HEK293 (cell line): ENCODE results near the gene DLG2.

Source experiments
- CTCF ChIA-PET: fragments of 350-600 bp; formaldehyde crosslinking; extraction: SDS; loops from one replicate; lab custom pipeline; 2021; ENCODE audit warnings: antibody characterized with exemption; lab: Yijun Ruan, JAX
- POLR2A ChIA-PET: fragments of 300-600 bp; formaldehyde crosslinking; extraction: SDS; loops from one replicate; lab custom pipeline; 2020; ENCODE audit warnings: antibody characterized with exemption, inconsistent platforms; lab: Yijun Ruan, JAX
- H3K27ac ChIP-seq: fragments of 200-500 bp; sonication (Bioruptor generic); 2 replicates; pipeline ENCODE4 v1.5.1; 2014; ENCODE audit warnings: low read depth, low read length, control low read depth, inconsistent platforms; ENCODE audit errors: extremely low read depth
- H3K36me3 ChIP-seq, 2 experiments: fragments of 200-500 bp in 1 of 2; sonication (Bioruptor generic) in 1 of 2; 1 replicate in 1 of 2; 2 replicates in 1 of 2; pipeline ENCODE4 v1.5.1; 2014 to 2017; ENCODE audit warnings: inconsistent platforms in 2 of 2, low read length in 2 of 2; ENCODE audit not compliant: control insufficient read depth in 2 of 2, insufficient read depth in 1 of 2
- H3K4me1 ChIP-seq: fragments of 200-500 bp; sonication (Bioruptor generic); 2 replicates; pipeline ENCODE4 v1.5.1; 2014; ENCODE audit warnings: mild to moderate bottlenecking, low read length, inconsistent platforms; ENCODE audit not compliant: control insufficient read depth, insufficient read depth
- H3K4me3 ChIP-seq: 2 replicates; pipeline ENCODE4 v1.5.1; 2011; ENCODE audit warnings: low read depth, mild to moderate bottlenecking, control low read depth, low read length, moderate library complexity
- H3K9me3 ChIP-seq: fragments of 200-500 bp; sonication (Bioruptor generic); 2 replicates; pipeline ENCODE4 v1.5.1; 2014; ENCODE audit warnings: low read depth, low read length, inconsistent platforms; ENCODE audit not compliant: control insufficient read depth, insufficient read depth
- EGR2 ChIP-seq: fragments of 450-650 bp; formaldehyde crosslinking; IDR thresholded peaks from 2 replicates; pipeline ENCODE4 v1.5.1; 2016; ENCODE audit warnings: low read depth, missing biosample characterization, missing genetic modification characterization
- KLF1 ChIP-seq: fragments of 450-650 bp; formaldehyde crosslinking; IDR thresholded peaks from 2 replicates; pipeline ENCODE4 v1.5.1; 2016; ENCODE audit warnings: missing biosample characterization, missing genetic modification characterization
- SCRT2 ChIP-seq: fragments of 450-650 bp; formaldehyde crosslinking; IDR thresholded peaks from 2 replicates; pipeline ENCODE4 v1.5.1; 2016; ENCODE audit warnings: missing biosample characterization, missing genetic modification characterization
- ZBTB1 ChIP-seq: fragments of 450-650 bp; formaldehyde crosslinking; IDR thresholded peaks from 2 replicates; pipeline ENCODE4 v1.5.1; 2016; ENCODE audit warnings: missing biosample characterization, missing genetic modification characterization
- ZBTB7A ChIP-seq: fragments of 450-650 bp; formaldehyde crosslinking; IDR thresholded peaks from 2 replicates; pipeline ENCODE4 v1.5.1; 2016; ENCODE audit warnings: low read depth, missing biosample characterization, missing genetic modification characterization
- ZNF138 ChIP-seq: fragments of 450-650 bp; formaldehyde crosslinking; IDR thresholded peaks from 2 replicates; pipeline ENCODE4 v1.5.1; 2016; ENCODE audit warnings: missing biosample characterization, missing genetic modification characterization, borderline replicate concordance
- ZNF175 ChIP-seq: fragments of 450-650 bp; formaldehyde crosslinking; IDR thresholded peaks from 2 replicates; pipeline ENCODE4 v1.5.1; 2016; ENCODE audit warnings: missing biosample characterization, missing genetic modification characterization
- ZNF202 ChIP-seq: fragments of 450-650 bp; formaldehyde crosslinking; IDR thresholded peaks from 2 replicates; pipeline ENCODE4 v1.5.1; 2016; ENCODE audit warnings: missing biosample characterization, missing genetic modification characterization, borderline replicate concordance
- ZNF239 ChIP-seq: fragments of 450-650 bp; formaldehyde crosslinking; IDR thresholded peaks from 2 replicates; pipeline ENCODE4 v1.5.1; 2016; ENCODE audit warnings: missing biosample characterization, missing genetic modification characterization
- ZNF24 ChIP-seq: fragments of 450-650 bp; formaldehyde crosslinking; IDR thresholded peaks from 2 replicates; pipeline ENCODE4 v1.5.1; 2016; ENCODE audit warnings: missing biosample characterization, missing genetic modification characterization
- ZNF266 ChIP-seq: fragments of 450-650 bp; formaldehyde crosslinking; IDR thresholded peaks from 2 replicates; pipeline ENCODE4 v1.5.1; 2016; ENCODE audit warnings: missing biosample characterization, missing genetic modification characterization, low read depth
- ZNF292 ChIP-seq: fragments of 450-650 bp; formaldehyde crosslinking; IDR thresholded peaks from 2 replicates; pipeline ENCODE4 v1.5.1; 2016; ENCODE audit warnings: low read depth, missing biosample characterization, missing genetic modification characterization, borderline replicate concordance
- ZNF324 ChIP-seq: fragments of 450-650 bp; formaldehyde crosslinking; IDR thresholded peaks from 2 replicates; pipeline ENCODE4 v1.5.1; 2016; ENCODE audit warnings: missing biosample characterization, missing genetic modification characterization
- ZNF514 ChIP-seq: fragments of 450-650 bp; formaldehyde crosslinking; IDR thresholded peaks from 2 replicates; pipeline ENCODE4 v1.5.1; 2016; ENCODE audit warnings: missing biosample characterization, missing genetic modification characterization
- ZNF529 ChIP-seq: fragments of 450-650 bp; formaldehyde crosslinking; IDR thresholded peaks from 2 replicates; pipeline ENCODE4 v1.5.1; 2017; ENCODE audit warnings: missing genetic modification characterization, missing biosample characterization; ENCODE audit not compliant: insufficient replicate concordance
- ZNF571 ChIP-seq: fragments of 450-650 bp; formaldehyde crosslinking; IDR thresholded peaks from 2 replicates; pipeline ENCODE4 v1.5.0; 2017; ENCODE audit warnings: missing biosample characterization, missing genetic modification characterization
- ZNF623 ChIP-seq: fragments of 450-650 bp; formaldehyde crosslinking; IDR thresholded peaks from 2 replicates; pipeline ENCODE4 v1.5.1; 2016; ENCODE audit warnings: missing biosample characterization, missing genetic modification characterization
- ZNF629 ChIP-seq: fragments of 450-650 bp; formaldehyde crosslinking; IDR thresholded peaks from 2 replicates; pipeline ENCODE4 v1.5.1; 2017; ENCODE audit warnings: missing biosample characterization, missing genetic modification characterization
- ZNF660 ChIP-seq: fragments of 450-650 bp; IDR thresholded peaks from 2 replicates; pipeline ENCODE4 v1.5.1; 2018; ENCODE audit warnings: missing biosample characterization, mild to moderate bottlenecking, missing genetic modification characterization
- ZNF701 ChIP-seq: fragments of 450-650 bp; formaldehyde crosslinking; IDR thresholded peaks from 2 replicates; pipeline ENCODE4 v1.5.1; 2016; ENCODE audit warnings: missing biosample characterization, missing genetic modification characterization
- ZNF747 ChIP-seq: fragments of 450-650 bp; formaldehyde crosslinking; IDR thresholded peaks from 2 replicates; pipeline ENCODE4 v1.5.1; 2016; ENCODE audit warnings: missing biosample characterization, missing genetic modification characterization
- ZNF768 ChIP-seq: fragments of 450-650 bp; formaldehyde crosslinking; IDR thresholded peaks from 2 replicates; pipeline ENCODE4 v1.5.1; 2018; ENCODE audit warnings: missing biosample characterization, mild to moderate bottlenecking, missing genetic modification characterization
- ZNF791 ChIP-seq: fragments of 450-650 bp; formaldehyde crosslinking; IDR thresholded peaks from 2 replicates; pipeline ENCODE4 v1.5.1; 2016; ENCODE audit warnings: missing biosample characterization, missing genetic modification characterization
- ZNF843 ChIP-seq: fragments of 450-650 bp; formaldehyde crosslinking; IDR thresholded peaks from 2 replicates; pipeline ENCODE4 v1.5.1; 2016; ENCODE audit warnings: missing biosample characterization, missing genetic modification characterization
- ZXDB ChIP-seq: fragments of 450-650 bp; formaldehyde crosslinking; IDR thresholded peaks from 2 replicates; pipeline ENCODE4 v1.5.1; 2016; ENCODE audit warnings: missing biosample characterization, missing genetic modification characterization
- TF ChIP-seq, protein P1 (sequence below): fragments of 450-650 bp; formaldehyde crosslinking; IDR thresholded peaks from 2 replicates; pipeline ENCODE4 v1.5.1; 2016; ENCODE audit warnings: missing biosample characterization, missing genetic modification characterization
- TF ChIP-seq, protein P2 (sequence below): fragments of 450-650 bp; formaldehyde crosslinking; IDR thresholded peaks from 2 replicates; pipeline ENCODE4 v1.5.1; 2016; ENCODE audit warnings: missing biosample characterization, missing genetic modification characterization
- TF ChIP-seq, protein P3 (sequence below): fragments of 450-650 bp; formaldehyde crosslinking; IDR thresholded peaks from 2 replicates; pipeline ENCODE4 v1.5.1; 2017; ENCODE audit warnings: missing biosample characterization, missing genetic modification characterization

DLG2 gene

DNA sequence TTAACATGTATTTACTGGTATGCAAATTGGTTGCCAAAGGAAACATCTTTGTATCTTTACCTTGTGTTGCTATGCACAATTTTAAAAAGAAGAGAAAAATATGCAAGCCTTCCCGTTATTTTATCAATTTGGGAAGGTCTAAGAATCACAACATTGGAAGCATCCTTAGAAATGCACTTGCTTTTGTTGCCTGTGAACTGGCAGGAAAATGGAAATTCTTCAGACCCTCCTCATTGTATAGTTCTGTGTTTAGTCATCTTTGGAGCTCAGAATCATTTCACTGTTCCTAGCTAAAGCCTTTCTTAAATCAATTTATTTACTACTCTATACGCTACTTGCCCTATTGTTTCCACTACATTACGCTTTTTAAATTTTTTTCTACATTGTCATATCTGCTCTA, 574.5 kb downstream of the DLG2 start (continued):
- TF ChIP-seq, protein P1, sequence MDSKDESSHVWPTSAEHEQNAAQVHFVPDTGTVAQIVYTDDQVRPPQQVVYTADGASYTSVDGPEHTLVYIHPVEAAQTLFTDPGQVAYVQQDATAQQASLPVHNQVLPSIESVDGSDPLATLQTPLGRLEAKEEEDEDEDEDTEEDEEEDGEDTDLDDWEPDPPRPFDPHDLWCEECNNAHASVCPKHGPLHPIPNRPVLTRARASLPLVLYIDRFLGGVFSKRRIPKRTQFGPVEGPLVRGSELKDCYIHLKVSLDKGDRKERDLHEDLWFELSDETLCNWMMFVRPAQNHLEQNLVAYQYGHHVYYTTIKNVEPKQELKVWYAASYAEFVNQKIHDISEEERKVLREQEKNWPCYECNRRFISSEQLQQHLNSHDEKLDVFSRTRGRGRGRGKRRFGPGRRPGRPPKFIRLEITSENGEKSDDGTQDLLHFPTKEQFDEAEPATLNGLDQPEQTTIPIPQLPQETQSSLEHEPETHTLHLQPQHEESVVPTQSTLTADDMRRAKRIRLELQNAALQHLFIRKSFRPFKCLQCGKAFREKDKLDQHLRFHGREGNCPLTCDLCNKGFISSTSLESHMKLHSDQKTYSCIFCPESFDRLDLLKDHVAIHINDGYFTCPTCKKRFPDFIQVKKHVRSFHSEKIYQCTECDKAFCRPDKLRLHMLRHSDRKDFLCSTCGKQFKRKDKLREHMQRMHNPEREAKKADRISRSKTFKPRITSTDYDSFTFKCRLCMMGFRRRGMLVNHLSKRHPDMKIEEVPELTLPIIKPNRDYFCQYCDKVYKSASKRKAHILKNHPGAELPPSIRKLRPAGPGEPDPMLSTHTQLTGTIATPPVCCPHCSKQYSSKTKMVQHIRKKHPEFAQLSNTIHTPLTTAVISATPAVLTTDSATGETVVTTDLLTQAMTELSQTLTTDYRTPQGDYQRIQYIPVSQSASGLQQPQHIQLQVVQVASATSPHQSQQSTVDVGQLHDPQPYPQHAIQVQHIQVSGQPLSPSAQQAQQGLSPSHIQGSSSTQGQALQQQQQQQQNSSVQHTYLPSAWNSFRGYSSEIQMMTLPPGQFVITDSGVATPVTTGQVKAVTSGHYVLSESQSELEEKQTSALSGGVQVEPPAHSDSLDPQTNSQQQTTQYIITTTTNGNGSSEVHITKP = no peak
- TF ChIP-seq ZNF701 (tag by site-specific recombination) (no peak), EGR2 (tag by site-specific recombination) (no peak), ZNF202 (tag by site-specific recombination) (no peak), ZBTB1 (no peak), ZNF843 (tag by site-specific recombination) (no peak), ZNF571 (tag by site-specific recombination) (no peak)
- TF ChIP-seq, protein P2, sequence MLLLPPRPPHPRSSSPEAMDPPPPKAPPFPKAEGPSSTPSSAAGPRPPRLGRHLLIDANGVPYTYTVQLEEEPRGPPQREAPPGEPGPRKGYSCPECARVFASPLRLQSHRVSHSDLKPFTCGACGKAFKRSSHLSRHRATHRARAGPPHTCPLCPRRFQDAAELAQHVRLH (tag by site-specific recombination) = no peak

DNA sequence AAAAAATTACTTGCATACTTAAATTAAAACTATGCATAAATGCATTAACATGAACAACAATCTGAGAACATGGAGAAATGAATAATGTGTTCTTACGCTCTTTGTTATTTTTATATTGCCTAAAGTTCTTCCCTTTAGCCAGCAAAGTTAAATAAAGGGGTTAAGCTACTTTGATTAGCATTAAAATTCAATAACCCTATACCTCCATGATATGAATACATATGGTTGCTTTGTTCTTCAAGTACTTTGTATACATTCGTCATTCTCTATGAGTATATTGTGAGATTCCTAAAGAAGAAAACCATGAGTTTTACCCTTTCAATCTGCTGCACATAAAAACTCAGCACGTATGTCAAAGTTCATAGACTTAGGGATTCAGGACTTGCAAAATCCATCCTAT, 578.3 kb downstream of the DLG2 start:
- no peak overlapping the region for H3K4me3 ChIP-seq
- ChIA-PET CTCF (no interaction called here), POLR2A (no interaction called here)
- no peaks in the 10 kb centered on the region for H3K9me3 ChIP-seq
- TF ChIP-seq ZNF660 (no peak), ZNF266 (no peak), ZNF514 (tag by site-specific recombination) (no peak)
- H3K36me3 ChIP-seq = no peaks in the 10 kb centered on the region
- H3K27ac ChIP-seq = no peak overlapping the region
- no peaks in the 10 kb centered on the region for H3K4me1 ChIP-seq

DNA sequence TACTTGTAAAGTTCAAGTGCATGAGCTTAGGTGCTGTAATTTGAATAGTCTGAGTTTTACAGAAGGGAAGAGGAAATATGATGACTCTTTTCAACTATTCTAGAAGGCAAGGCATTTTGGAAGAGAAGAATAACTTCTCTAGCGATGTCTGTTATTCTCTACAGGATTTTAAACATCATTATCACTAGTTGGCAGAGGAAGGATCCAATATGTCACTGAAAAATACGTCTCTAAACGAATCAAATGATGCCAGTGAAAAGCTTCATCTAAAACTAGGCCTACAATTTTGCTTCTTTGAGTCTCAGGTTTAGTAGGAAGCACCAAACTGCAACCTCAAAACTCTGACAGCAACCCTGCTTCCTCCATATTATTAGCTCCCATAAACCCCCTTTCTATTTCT, 581.4 kb downstream of the DLG2 start:
- CTCF ChIA-PET = interaction anchor here (0.7 kb wide), 1 partner anchor 648 kb away, joined by 3 read pairs; no protein-coding TSS in a partner anchor
- Histone ChIP-seq H3K9me3 (no peaks in the 10 kb centered on the region), H3K4me3 (no peak overlapping the region), H3K4me1 (no peaks in the 10 kb centered on the region), H3K36me3 (no peaks in the 10 kb centered on the region), H3K27ac (no peak overlapping the region)
- POLR2A ChIA-PET = no interaction called here
- no peak for TF ChIP-seq ZNF138 (tag by site-specific recombination)
- TF ChIP-seq, protein P3, sequence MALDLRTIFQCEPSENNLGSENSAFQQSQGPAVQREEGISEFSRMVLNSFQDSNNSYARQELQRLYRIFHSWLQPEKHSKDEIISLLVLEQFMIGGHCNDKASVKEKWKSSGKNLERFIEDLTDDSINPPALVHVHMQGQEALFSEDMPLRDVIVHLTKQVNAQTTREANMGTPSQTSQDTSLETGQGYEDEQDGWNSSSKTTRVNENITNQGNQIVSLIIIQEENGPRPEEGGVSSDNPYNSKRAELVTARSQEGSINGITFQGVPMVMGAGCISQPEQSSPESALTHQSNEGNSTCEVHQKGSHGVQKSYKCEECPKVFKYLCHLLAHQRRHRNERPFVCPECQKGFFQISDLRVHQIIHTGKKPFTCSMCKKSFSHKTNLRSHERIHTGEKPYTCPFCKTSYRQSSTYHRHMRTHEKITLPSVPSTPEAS (tag by site-specific recombination) = no peak
- no peak for TF ChIP-seq ZNF24 (tag by site-specific recombination)
- TF ChIP-seq ZNF239 (tag by site-specific recombination) = no peak
- no peak for TF ChIP-seq ZBTB7A (tag by site-specific recombination)
- no peak for TF ChIP-seq KLF1 (tag by site-specific recombination)
- no peak for TF ChIP-seq ZNF768
- TF ChIP-seq ZNF747 (tag by site-specific recombination) = no peak
- TF ChIP-seq ZNF629 (tag by site-specific recombination) = no peak
- TF ChIP-seq ZNF529 = no peak
- TF ChIP-seq ZNF175 = no peak
- TF ChIP-seq ZNF791 (tag by site-specific recombination) = no peak
- TF ChIP-seq ZNF292 (tag by site-specific recombination) = no peak
- TF ChIP-seq ZNF701 (tag by site-specific recombination) = no peak
- no peak for TF ChIP-seq ZXDB (tag by site-specific recombination)
- no peak for TF ChIP-seq SCRT2 (tag by site-specific recombination)
- TF ChIP-seq ZNF324 (tag by site-specific recombination) = no peak
- TF ChIP-seq ZNF623 (tag by site-specific recombination) = no peak
- TF ChIP-seq, all 188 proteins: peak for 0
